H1 (cell line): ENCODE measurements around the gene NEK10. TPM values are rescaled to one million over a fixed set of nuclear protein-coding genes. Genes with fewer than 3 reads are reported as not detected.

ENCODE experiments used
- CTCF ChIA-PET: fragments of 300-600 bp; sonication (Branson Sonifier 250); formaldehyde crosslinking; loops from one replicate; lab custom pipeline; 2021; ENCODE audit not compliant: partially characterized antibody; lab: Charles Lee
- POLR2A ChIA-PET: fragments of 300-600 bp; sonication (Branson Sonifier 250); formaldehyde crosslinking; loops from one replicate; lab custom pipeline; 2021; ENCODE audit warnings: inconsistent platforms; ENCODE audit not compliant: partially characterized antibody; lab: Charles Lee
- DNase-seq, 2 experiments: peaks; one replicate each; pipeline versions ENCODE4 v3.0.0 to v3.0.0-alpha.2; 2010 to 2022; ENCODE audit warnings: low spot score in 2 of 2, low read depth in 1 of 2, mixed read lengths in 1 of 2
- FAIRE-seq: peaks from 2 replicates; lab custom pipeline; 2011; peaks lifted over from hg19 to GRCh38; lab: Jason Lieb, UNC
- H2AFZ ChIP-seq: 2 replicates; pipeline ENCODE4 v1.8.1; 2012; ENCODE audit warnings: low read length, inconsistent platforms
- H2AK5ac ChIP-seq: 2 replicates; pipeline ENCODE4 v1.6.1; 2013; ENCODE audit warnings: low read depth, low read length
- H2BK120ac ChIP-seq: replicated peaks from 2 replicates; pipeline ENCODE3; 2013; ENCODE audit warnings: low read depth, low read length, inconsistent platforms
- H2BK12ac ChIP-seq: 2 replicates; pipeline ENCODE4 v1.6.1; 2013; ENCODE audit warnings: low read depth, low read length
- H2BK15ac ChIP-seq: 2 replicates; pipeline ENCODE4 v1.6.1; 2013; ENCODE audit warnings: low read length
- H2BK20ac ChIP-seq: 2 replicates; pipeline ENCODE4 v1.6.1; 2013; ENCODE audit warnings: low read length
- H2BK5ac ChIP-seq: 2 replicates; pipeline ENCODE4 v1.6.1; 2013; ENCODE audit warnings: low read depth, low read length
- H3K14ac ChIP-seq: 2 replicates; pipeline ENCODE4 v1.6.1; 2013; ENCODE audit warnings: inconsistent platforms; ENCODE audit not compliant: insufficient read length
- H3K18ac ChIP-seq: 2 replicates; pipeline ENCODE4 v1.6.1; 2013; ENCODE audit warnings: low read length; ENCODE audit errors: extremely low read depth
- H3K23ac ChIP-seq: 2 replicates; pipeline ENCODE4 v1.6.1; 2013; ENCODE audit warnings: inconsistent platforms; ENCODE audit not compliant: insufficient read length
- H3K23me2 ChIP-seq: 2 replicates; pipeline ENCODE4 v1.6.1; 2013; ENCODE audit warnings: low read depth, low read length
- H3K27ac ChIP-seq: 2 replicates; pipeline ENCODE4 v1.6.1; 2011; ENCODE audit warnings: low read depth, low read length, inconsistent platforms
- H3K27me3 ChIP-seq, 4 experiments: replicated peaks in 1 of 4; 1 replicate in 1 of 4; 2 replicates in 3 of 4; pipeline versions ENCODE4 v1.6.1 to v1.8.1; 2011 to 2013; ENCODE audit warnings: low read length in 3 of 4, mild to moderate bottlenecking in 3 of 4, inconsistent platforms in 2 of 4, mixed read lengths in 2 of 4, moderate library complexity in 1 of 4; ENCODE audit not compliant: control insufficient read depth in 3 of 4, insufficient read depth in 3 of 4; ENCODE audit errors: extremely low read depth in 1 of 4
- H3K36me3 ChIP-seq, 4 experiments: 2 replicates each; pipeline versions ENCODE4 v1.6.1 to v1.8.1; 2011 to 2013; ENCODE audit warnings: mild to moderate bottlenecking in 4 of 4, low read length in 3 of 4, moderate library complexity in 2 of 4, control low read depth in 1 of 4, inconsistent platforms in 1 of 4; ENCODE audit not compliant: insufficient read depth in 4 of 4, control insufficient read depth in 2 of 4
- H3K4ac ChIP-seq: replicated peaks from 2 replicates; pipeline ENCODE3; 2013; ENCODE audit warnings: low read length, low read depth, mixed read lengths, inconsistent platforms; ENCODE audit not compliant: insufficient read length
- H3K4me1 ChIP-seq, 4 experiments: replicated peaks in 1 of 4; 1 replicate in 1 of 4; 2 replicates in 3 of 4; pipeline versions ENCODE4 v1.6.1 to v1.8.1; 2011 to 2013; ENCODE audit warnings: low read length in 3 of 4, inconsistent platforms in 2 of 4, mixed read lengths in 1 of 4; ENCODE audit not compliant: insufficient read depth in 4 of 4, control insufficient read depth in 3 of 4
- H3K4me2 ChIP-seq, 2 experiments: 2 replicates each; pipeline versions ENCODE4 v1.6.1 to v1.8.1; 2011 to 2013; ENCODE audit warnings: low read depth in 2 of 2, low read length in 2 of 2, control low read depth in 1 of 2, inconsistent platforms in 1 of 2, mild to moderate bottlenecking in 1 of 2; ENCODE audit not compliant: insufficient read depth in 1 of 2
- H3K4me3 ChIP-seq, 4 experiments: fragments of 200-600, 300-600 bp in 1 of 4; sonication (generic), shearing (Covaris generic), sonication (Bioruptor Twin) in 1 of 4; 2 replicates each; pipeline versions ENCODE4 v1.5.1 to v1.8.1; 2011 to 2016; ENCODE audit warnings: low read length in 4 of 4, low read depth in 3 of 4, control low read depth in 2 of 4, inconsistent platforms in 2 of 4, mild to moderate bottlenecking in 2 of 4, mixed read lengths in 1 of 4, moderate library complexity in 1 of 4; ENCODE audit not compliant: insufficient read depth in 2 of 4; ENCODE audit errors: extremely low read depth in 1 of 4
- H3K56ac ChIP-seq: replicated peaks from 2 replicates; pipeline ENCODE3; 2013; ENCODE audit warnings: low read depth, mild to moderate bottlenecking, mixed read lengths, low read length, inconsistent platforms; ENCODE audit not compliant: insufficient read length
- H3K79me1 ChIP-seq: 2 replicates; pipeline ENCODE4 v1.6.1; 2013; ENCODE audit warnings: low read depth, low read length, control low read depth
- H3K79me2 ChIP-seq, 2 experiments: 2 replicates each; pipeline versions ENCODE4 v1.6.1 to v1.8.1; 2012 to 2013; ENCODE audit warnings: low read length in 2 of 2, mild to moderate bottlenecking in 2 of 2, inconsistent platforms in 1 of 2; ENCODE audit not compliant: insufficient read depth in 2 of 2, control insufficient read depth in 1 of 2
- H3K9ac ChIP-seq, 4 experiments: replicated peaks in 1 of 4; 1 replicate in 1 of 4; 2 replicates in 3 of 4; pipeline versions ENCODE4 v1.6.1 to v1.8.1; 2011 to 2013; ENCODE audit warnings: low read depth in 3 of 4, low read length in 3 of 4, control low read depth in 2 of 4, mild to moderate bottlenecking in 2 of 4, moderate library complexity in 2 of 4, inconsistent platforms in 1 of 4; ENCODE audit errors: extremely low read depth in 1 of 4
- H3K9me3 ChIP-seq, 2 experiments: 2 replicates each; pipeline versions ENCODE4 v1.6.1 to v1.8.1; 2012 to 2013; ENCODE audit warnings: mild to moderate bottlenecking in 2 of 2, moderate library complexity in 2 of 2, control low read depth in 1 of 2, inconsistent platforms in 1 of 2, low read depth in 1 of 2, low read length in 1 of 2, mixed read lengths in 1 of 2; ENCODE audit not compliant: insufficient read depth in 2 of 2
- H4K20me1 ChIP-seq, 2 experiments: replicated peaks in 1 of 2; 2 replicates each; pipeline versions ENCODE3 to v1.8.1; 2011 to 2013; ENCODE audit warnings: inconsistent platforms in 2 of 2, low read length in 2 of 2, mild to moderate bottlenecking in 1 of 2; ENCODE audit not compliant: insufficient read depth in 2 of 2, control insufficient read depth in 1 of 2
- H4K5ac ChIP-seq: 2 replicates; pipeline ENCODE4 v1.6.1; 2013; ENCODE audit warnings: low read length, low read depth, mixed read lengths, inconsistent platforms; ENCODE audit not compliant: insufficient read length
- H4K8ac ChIP-seq: 2 replicates; pipeline ENCODE4 v1.8.0; 2013; ENCODE audit warnings: mild to moderate bottlenecking, moderate library complexity, low read length, inconsistent platforms; ENCODE audit not compliant: insufficient read depth; ENCODE audit errors: extremely low read depth
- H4K91ac ChIP-seq: replicated peaks from 2 replicates; pipeline ENCODE3; 2013; ENCODE audit warnings: low read length, mixed read lengths, inconsistent platforms; ENCODE audit not compliant: insufficient read length
- BRCA1 ChIP-seq: IDR thresholded peaks from 2 replicates; pipeline ENCODE4 v1.6.1; 2012; ENCODE audit warnings: low read depth, low read length, improper control_type of control experiment
- CBX5 ChIP-seq: fragments of 300-800, 300-1000 bp; sonication (generic); IDR thresholded peaks from 2 replicates; pipeline ENCODE4 v1.7.1; 2016; ENCODE audit warnings: antibody characterized with exemption, low read length, low read depth
- CHD1 ChIP-seq: IDR thresholded peaks from 2 replicates; pipeline ENCODE4 v1.6.1; 2012; ENCODE audit warnings: low read depth, low read length, improper control_type of control experiment
- HDAC2 ChIP-seq, 2 experiments: fragments of 300-600 bp in 1 of 2; sonication (generic) in 1 of 2; IDR thresholded peaks; 2 replicates each; pipeline ENCODE4 v1.6.1; 2011 to 2012; ENCODE audit warnings: low read depth in 2 of 2, low read length in 2 of 2, mild to moderate bottlenecking in 2 of 2, moderate library complexity in 2 of 2, borderline replicate concordance in 1 of 2, inconsistent platforms in 1 of 2
- KDM5A ChIP-seq: fragments of 200-600 bp; IDR thresholded peaks from 2 replicates; pipeline ENCODE4 v1.7.1; 2012; ENCODE audit warnings: mild to moderate bottlenecking, low read length, inconsistent platforms, mixed read lengths
- WGBS, 2 experiments: shearing (Covaris generic) in 1 of 2; methylation state at CpG; one replicate each; pipeline versions ENCODE4 v1.1.6 to v1.1.7; 2013 to 2015; ENCODE audit warnings: low lambda C conversion rate in 2 of 2, mixed read lengths in 2 of 2, inconsistent platforms in 1 of 2, low coverage in 1 of 2, missing lambda C conversion rate in 1 of 2; ENCODE audit not compliant: insufficient replicate concordance in 2 of 2, insufficient coverage in 1 of 2, insufficient read length in 1 of 2; ENCODE audit errors: extremely low coverage in 1 of 2, missing lambda C conversion rate in 1 of 2; 5-methylcytosine and 5-hydroxymethylcytosine counted together
- polyA plus RNA-seq, 7 experiments: library from polyadenylated mRNA; depleted of rRNA in 3 of 7; stranded (reverse) in 5 of 7; unstranded in 2 of 7; fragments of >200 nt in 5 of 7; fragments of 200-250 nt in 2 of 7; gene quantifications; 1 replicate in 5 of 7; 2 replicates in 1 of 7; 4 replicates in 1 of 7; pipeline versions ENCODE4 v1.2.1 to v1.2.3, GENCODE V29; 2011 to 2013; ENCODE audit warnings: missing spikeins in 2 of 7, mixed read lengths in 2 of 7
- total RNA-seq: library from RNA; stranded (reverse); fragmentation: NEBNext Ultra II Directional; extraction: Animal tissue kit (Norgen Biotek cat#: 25700); gene quantifications from 2 replicates; pipeline ENCODE4 v1.2.1, GENCODE V29; 2021

NEK10 gene
- total and polyA plus RNA-seq, 2 of the 8 experiments (the other 6 are each of a cell fraction or from before 2014, with no cell fraction given) = 0.18 to 0.50 TPM

- H3K23me2 ChIP-seq = no peaks in the 10 kb centered on the region
- H2BK15ac ChIP-seq = no peak overlapping the region
- DNase-seq = no peak
- H3K23ac ChIP-seq = no peak overlapping the region
- CTCF ChIA-PET = interaction anchor here (1.3 kb wide), 1 partner anchor 128 kb away, joined by 3 read pairs; no protein-coding TSS in a partner anchor
- H3K27me3 ChIP-seq = no peaks in the 10 kb centered on the region
- no peak overlapping the region for H3K14ac ChIP-seq
- H4K8ac ChIP-seq = no peak overlapping the region
- H2BK5ac ChIP-seq = no peak overlapping the region
- no peak overlapping the region for H2BK20ac ChIP-seq
- H3K4ac ChIP-seq = no peak overlapping the region
- no peaks in the 10 kb centered on the region for H3K79me1 ChIP-seq
- H3K4me1 ChIP-seq = peaks cover 0 to 3% (median 0%) of the 10 kb centered on the region in 4 experiments; a peak in 1 of 7 replicates
- no peak overlapping the region for H3K18ac ChIP-seq
- no peaks in the 10 kb centered on the region for H3K36me3 ChIP-seq
- no peak overlapping the region for H3K4me3 ChIP-seq
- H3K56ac ChIP-seq = no peak overlapping the region
- H4K91ac ChIP-seq = no peak overlapping the region
- TF ChIP-seq HDAC2 (IDR thresholded peaks at IDR 0.05; ENCODE audit: borderline replicate concordance in 1 of 2, low read depth in 2 of 2, low read length in 2 of 2) = no peak
- TF ChIP-seq CBX5 = no peak
- no peak for TF ChIP-seq CHD1
- no peak for TF ChIP-seq KDM5A
- no peak for TF ChIP-seq BRCA1
- TF ChIP-seq, all 59 proteins: peak for 0
- WGBS, 2 experiments = 84% methylated on average over 4 of the region's 4 CpGs; no CpG with 5 or more reads in 1 of the 2 experiments
- Histone ChIP-seq H3K27ac (no peak overlapping the region), H2BK120ac (no peak overlapping the region), H4K20me1 (no peaks in the 10 kb centered on the region), H3K79me2 (no peaks in the 10 kb centered on the region), H3K4me2 (no peak overlapping the region), H3K9me3 (no peaks in the 10 kb centered on the region), H2AK5ac (no peak overlapping the region), H2AFZ (no peak overlapping the region), H2BK12ac (no peak overlapping the region), H4K5ac (no peak overlapping the region), H3K9ac (no peak overlapping the region)
- FAIRE-seq = no peak
- POLR2A ChIA-PET = no interaction called here
These were observed 274.5 kb downstream of the NEK10 start for GRCh38 chr3:27094721-27095120.
